Mesenchymal stem cell (in vitro differentiated cells and primary cell): ENCODE data around the gene NCOA7.

Experiments used
- DNase-seq: peaks from one replicate; pipeline ENCODE4 v3.0.0-alpha.2; 2013
- H2AFZ ChIP-seq: one replicate; pipeline ENCODE4 v1.6.1; 2013; ENCODE audit warnings: low read depth, mild to moderate bottlenecking, control low read depth, inconsistent platforms, low read length, moderate library complexity
- H2AK5ac ChIP-seq: 2 replicates; pipeline ENCODE4 v1.6.1; 2013; ENCODE audit warnings: low read length, moderate library complexity, mild to moderate bottlenecking, inconsistent platforms; ENCODE audit not compliant: severe bottlenecking
- H2BK120ac ChIP-seq: one replicate; pipeline ENCODE4 v1.6.1; 2013; ENCODE audit warnings: low read depth, mild to moderate bottlenecking, inconsistent platforms, low read length, moderate library complexity
- H2BK12ac ChIP-seq, 2 experiments: one replicate each; pipeline ENCODE4 v1.6.1; 2013; ENCODE audit warnings: inconsistent platforms in 2 of 2, low read length in 2 of 2, mild to moderate bottlenecking in 2 of 2, moderate library complexity in 2 of 2, control low read depth in 1 of 2
- H2BK15ac ChIP-seq: one replicate; pipeline ENCODE4 v1.6.1; 2013; ENCODE audit warnings: mild to moderate bottlenecking, low read depth, inconsistent platforms; ENCODE audit not compliant: poor library complexity, severe bottlenecking
- H2BK5ac ChIP-seq: 2 replicates; pipeline ENCODE4 v1.6.1; 2013; ENCODE audit warnings: low read depth, mild to moderate bottlenecking, low read length, control low read depth, inconsistent platforms; ENCODE audit not compliant: poor library complexity, severe bottlenecking
- H3K14ac ChIP-seq, 2 experiments: one replicate each; pipeline ENCODE4 v1.6.1; 2013; ENCODE audit warnings: inconsistent platforms in 2 of 2, low read length in 2 of 2, control low read depth in 1 of 2, mild to moderate bottlenecking in 1 of 2, moderate library complexity in 1 of 2
- H3K18ac ChIP-seq, 2 experiments: one replicate each; pipeline ENCODE4 v1.6.1; 2013; ENCODE audit warnings: inconsistent platforms in 2 of 2, low read length in 2 of 2, control low read depth in 1 of 2, low read depth in 1 of 2, mild to moderate bottlenecking in 1 of 2
- H3K23ac ChIP-seq, 2 experiments: one replicate each; pipeline ENCODE4 v1.6.1; 2013; ENCODE audit warnings: inconsistent platforms in 2 of 2, low read length in 2 of 2, mild to moderate bottlenecking in 2 of 2, moderate library complexity in 2 of 2, control low read depth in 1 of 2
- H3K27ac ChIP-seq: 2 replicates; pipeline ENCODE4 v1.5.1; 2013; ENCODE audit warnings: mild to moderate bottlenecking, moderate library complexity, low read length, control low read depth, inconsistent platforms; ENCODE audit not compliant: poor library complexity, severe bottlenecking
- H3K27me3 ChIP-seq, 2 experiments: 2 replicates each; pipeline versions ENCODE4 v1.6.1 to v1.7.0; 2013; ENCODE audit warnings: low read length in 2 of 2, mild to moderate bottlenecking in 2 of 2, moderate library complexity in 2 of 2, control low read depth in 1 of 2, inconsistent platforms in 1 of 2; ENCODE audit not compliant: control insufficient read depth in 1 of 2, insufficient read depth in 1 of 2
- H3K36me3 ChIP-seq, 2 experiments: 2 replicates each; pipeline versions ENCODE4 v1.6.1 to v1.7.0; 2013; ENCODE audit warnings: low read length in 2 of 2, control low read depth in 1 of 2, inconsistent platforms in 1 of 2, low read depth in 1 of 2, mild to moderate bottlenecking in 1 of 2; ENCODE audit not compliant: insufficient read depth in 2 of 2, control insufficient read depth in 1 of 2
- H3K4ac ChIP-seq, 2 experiments: one replicate each; pipeline ENCODE4 v1.6.1; 2013; ENCODE audit warnings: inconsistent platforms in 2 of 2, low read length in 2 of 2, mild to moderate bottlenecking in 2 of 2, moderate library complexity in 2 of 2, control low read depth in 1 of 2, low read depth in 1 of 2
- H3K4me1 ChIP-seq: 2 replicates; pipeline ENCODE4 v1.6.1; 2013; ENCODE audit warnings: low read depth, low read length, control low read depth; ENCODE audit not compliant: control insufficient read depth, insufficient read depth
- H3K4me2 ChIP-seq: 2 replicates; pipeline ENCODE4 v1.6.1; 2013; ENCODE audit warnings: low read length, mild to moderate bottlenecking, inconsistent platforms; ENCODE audit not compliant: poor library complexity, severe bottlenecking
- H3K4me3 ChIP-seq, 2 experiments: 2 replicates each; pipeline versions ENCODE4 v1.5.1 to v1.7.0; 2013; ENCODE audit warnings: low read length in 2 of 2, mild to moderate bottlenecking in 2 of 2, control low read depth in 1 of 2, low read depth in 1 of 2; ENCODE audit not compliant: insufficient read depth in 1 of 2
- H3K79me1 ChIP-seq: replicated peaks from 2 replicates; pipeline ENCODE4 v1.6.1; 2013; ENCODE audit warnings: mild to moderate bottlenecking, control low read depth, low read length, inconsistent platforms; ENCODE audit not compliant: poor library complexity, severe bottlenecking
- H3K9ac ChIP-seq: 2 replicates; pipeline ENCODE4 v1.7.0; 2013; ENCODE audit warnings: mild to moderate bottlenecking, low read length, moderate library complexity
- H3K9me3 ChIP-seq: 2 replicates; pipeline ENCODE4 v1.7.0; 2013; ENCODE audit warnings: mild to moderate bottlenecking, low read length; ENCODE audit not compliant: control insufficient read depth
- H4K8ac ChIP-seq: one replicate; pipeline ENCODE4 v1.6.1; 2013; ENCODE audit warnings: inconsistent platforms, mild to moderate bottlenecking, low read length, moderate library complexity
- H4K91ac ChIP-seq: one replicate; pipeline ENCODE4 v1.6.1; 2013; ENCODE audit warnings: mild to moderate bottlenecking, low read length, inconsistent platforms
- WGBS: methylation state at CpG from one replicate; pipeline ENCODE4 v1.1.7; 2013; ENCODE audit warnings: mixed read lengths; 5-methylcytosine and 5-hydroxymethylcytosine counted together

NCOA7 gene

GRCh38 chr6:125751334-125751916 lies 39.3 kb upstream of the NCOA7 start:
- H3K4me2 ChIP-seq = no peak overlapping the region
- no peak overlapping the region for H3K27ac ChIP-seq
- no peak for DNase-seq
- peaks cover 22% of the 10 kb centered on the region for H3K4me1 ChIP-seq
- H4K8ac ChIP-seq = no peak overlapping the region
- 88% methylated on average over 4 of the region's 6 CpGs for WGBS
- H3K9me3 ChIP-seq = no peaks in the 10 kb centered on the region
- no peak overlapping the region for H2BK120ac ChIP-seq
- no peak overlapping the region for H2AFZ ChIP-seq
- no peak overlapping the region for H2BK5ac ChIP-seq
- no peak overlapping the region for H3K18ac ChIP-seq
- no peaks in the 10 kb centered on the region for H3K36me3 ChIP-seq
- no peak overlapping the region for H3K4ac ChIP-seq
- no peak overlapping the region for H2BK12ac ChIP-seq
- no peak overlapping the region for H2BK15ac ChIP-seq
- H3K27me3 ChIP-seq = peaks cover 5 to 47% of the 10 kb centered on the region in 2 experiments
- H3K4me3 ChIP-seq = no peak overlapping the region
- H3K79me1 ChIP-seq = no peaks in the 10 kb centered on the region
- no peak overlapping the region for H3K23ac ChIP-seq
- H4K91ac ChIP-seq = no peak overlapping the region
- H2AK5ac ChIP-seq = no peak overlapping the region
- no peak overlapping the region for H3K9ac ChIP-seq
- H3K14ac ChIP-seq = no peak overlapping the region

DNA sequence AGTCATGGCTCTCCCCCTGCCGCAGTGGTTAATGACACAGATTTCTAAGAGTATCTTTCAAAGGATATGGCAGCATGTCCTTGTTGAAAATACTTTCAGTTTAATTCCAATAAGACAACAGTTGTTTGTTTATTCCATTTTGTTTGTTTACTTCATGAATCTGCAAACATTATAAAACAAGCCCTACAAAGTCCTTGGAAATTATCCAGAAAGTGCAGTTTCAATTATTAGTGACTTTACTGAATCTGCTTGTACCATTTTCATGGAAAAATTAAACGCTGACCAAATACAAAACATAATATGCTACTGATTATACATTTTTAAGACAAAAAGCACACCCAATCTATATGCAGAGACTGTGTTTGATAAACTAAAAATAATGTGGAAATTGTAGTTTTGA lies 38.0 kb upstream of the NCOA7 start:
- Histone ChIP-seq H2BK5ac (no peak overlapping the region), H3K4ac (no peak overlapping the region), H2AK5ac (no peak overlapping the region), H3K9me3 (no peaks in the 10 kb centered on the region), H2BK15ac (no peak overlapping the region), H3K14ac (no peak overlapping the region), H3K4me3 (no peak overlapping the region), H3K27me3 (peaks cover 5 to 40% of the 10 kb centered on the region in 2 experiments), H3K4me1 (peaks cover 18% of the 10 kb centered on the region), H2BK120ac (no peak overlapping the region), H3K27ac (no peak overlapping the region), H4K8ac (no peak overlapping the region), H3K23ac (no peak overlapping the region), H3K18ac (no peak overlapping the region), H3K79me1 (no peaks in the 10 kb centered on the region), H2BK12ac (no peak overlapping the region), H3K36me3 (no peaks in the 10 kb centered on the region), H3K9ac (no peak overlapping the region), H4K91ac (no peak overlapping the region), H3K4me2 (no peak overlapping the region), H2AFZ (no peak overlapping the region)
- 94% methylated on average over 2 of the region's 2 CpGs for WGBS
- DNase-seq = no peak

- Histone ChIP-seq H2AFZ (no peak overlapping the region), H3K79me1 (no peaks in the 10 kb centered on the region), H2BK120ac (no peak overlapping the region), H3K14ac (no peak overlapping the region), H4K91ac (no peak overlapping the region), H3K4me2 (no peak overlapping the region), H3K4me1 (peaks cover 12% of the 10 kb centered on the region), H3K36me3 (no peaks in the 10 kb centered on the region), H3K4me3 (no peak overlapping the region), H3K4ac (no peak overlapping the region), H3K18ac (no peak overlapping the region), H2BK15ac (no peak overlapping the region), H2BK12ac (no peak overlapping the region), H2AK5ac (no peak overlapping the region), H3K27ac (no peak overlapping the region), H3K27me3 (peaks cover 5 to 34% of the 10 kb centered on the region in 2 experiments), H3K23ac (no peak overlapping the region), H2BK5ac (no peak overlapping the region), H4K8ac (no peak overlapping the region), H3K9me3 (no peaks in the 10 kb centered on the region), H3K9ac (no peak overlapping the region)
- peak; percentile 42 for DNase-seq
- WGBS = 0% methylated on average over 1 of the region's 5 CpGs
Measured at GRCh38 chr6:125753218-125753936, 37.4 kb upstream of the NCOA7 start.

- no peak overlapping the region for H2AK5ac ChIP-seq
- H2AFZ ChIP-seq = no peak overlapping the region
- H3K18ac ChIP-seq = no peak overlapping the region
- no peak overlapping the region for H3K23ac ChIP-seq
- H3K14ac ChIP-seq = no peak overlapping the region
- no peaks in the 10 kb centered on the region for H3K79me1 ChIP-seq
- H3K36me3 ChIP-seq = no peaks in the 10 kb centered on the region
- no peak overlapping the region for H2BK15ac ChIP-seq
- H2BK12ac ChIP-seq = no peak overlapping the region
- no peak overlapping the region for H3K4me2 ChIP-seq
- no peak overlapping the region for H2BK120ac ChIP-seq
- H3K4me3 ChIP-seq = no peak overlapping the region
- no peak overlapping the region for H4K91ac ChIP-seq
- H3K27ac ChIP-seq = no peak overlapping the region
- peaks cover 10% of the 10 kb centered on the region for H3K4me1 ChIP-seq
- no peak overlapping the region for H2BK5ac ChIP-seq
- no peak overlapping the region for H4K8ac ChIP-seq
- H3K27me3 ChIP-seq = peaks cover 5 to 28% of the 10 kb centered on the region in 2 experiments
- no peak overlapping the region for H3K9ac ChIP-seq
- H3K9me3 ChIP-seq = no peaks in the 10 kb centered on the region
- DNase-seq = no peak
- H3K4ac ChIP-seq = no peak overlapping the region
Measured at GRCh38 chr6:125753937-125754259, 36.9 kb upstream of the NCOA7 start.
